NOMO-1 treated with dmso at 0.1 percent for 144 hours (cell line): Measurements from ENCODE around the gene NUDT14.

Source experiments
- DNase-seq: peaks from one replicate; lab custom pipeline; 2025; ENCODE audit not compliant: unreplicated experiment; lab: John Stamatoyannopoulos, UW

The NUDT14 gene

GRCh38 chr14:105177082-105177481, 4.0 kb downstream of the NUDT14 start:
- DNase-seq, result no peak

GRCh38 chr14:105176513-105176912, 4.6 kb downstream of the NUDT14 start:
- no peak for DNase-seq

GRCh38 chr14:105173901-105174894, 6.9 kb downstream of the NUDT14 start:
- DNase-seq, result no peak

- DNase-seq, result no peak
These were observed 8.0 kb downstream of the NUDT14 start for GRCh38 chr14:105173145-105173544.

- no peak for DNase-seq
These were observed 8.6 kb downstream of the NUDT14 start for GRCh38 chr14:105172476-105172875.

- DNase-seq, result no peak
These were observed 10.0 kb downstream of the NUDT14 start for GRCh38 chr14:105171004-105171673.

GRCh38 chr14:105169776-105170655, 11.1 kb downstream of the NUDT14 start:
- DNase-seq, result no peak

GRCh38 chr14:105168979-105169507, 12.1 kb downstream of the NUDT14 start:
- no peak for DNase-seq

GRCh38 chr14:105168496-105168978, 12.6 kb downstream of the NUDT14 start, which contains the start of gene JAG2:
Gene JAG2, minus strand, starts transcription at chr14:105168776. Its CDS starts 356 bp downstream, at chr14:105168420.
- DNase-seq, result no peak

- no peak for DNase-seq
These were observed 13.1 kb downstream of the NUDT14 start for GRCh38 chr14:105168093-105168420.

GRCh38 chr14:105167303-105168092, 13.6 kb downstream of the NUDT14 start:
- DNase-seq, result no peak

GRCh38 chr14:105166571-105167302, 14.4 kb downstream of the NUDT14 start:
- no peak for DNase-seq

GRCh38 chr14:105165761-105166485, 15.2 kb downstream of the NUDT14 start:
- no peak for DNase-seq

- DNase-seq, result no peak
These were observed 15.9 kb downstream of the NUDT14 start for GRCh38 chr14:105165134-105165704.

GRCh38 chr14:105163040-105163742, 17.9 kb downstream of the NUDT14 start:
- DNase-seq, result no peak

- no peak for DNase-seq
These were observed 18.5 kb downstream of the NUDT14 start for GRCh38 chr14:105162669-105162979.

- no peak for DNase-seq
These were observed 19.0 kb downstream of the NUDT14 start for GRCh38 chr14:105161964-105162668.
